ENCODE data around the gene CCDC7.
"Not testable (repeated sequence)": the region's sequence is repeated elsewhere in the genome, so short reads cannot be mapped to it uniquely, and the experiment has no call there.

The CCDC7 gene

DNA sequence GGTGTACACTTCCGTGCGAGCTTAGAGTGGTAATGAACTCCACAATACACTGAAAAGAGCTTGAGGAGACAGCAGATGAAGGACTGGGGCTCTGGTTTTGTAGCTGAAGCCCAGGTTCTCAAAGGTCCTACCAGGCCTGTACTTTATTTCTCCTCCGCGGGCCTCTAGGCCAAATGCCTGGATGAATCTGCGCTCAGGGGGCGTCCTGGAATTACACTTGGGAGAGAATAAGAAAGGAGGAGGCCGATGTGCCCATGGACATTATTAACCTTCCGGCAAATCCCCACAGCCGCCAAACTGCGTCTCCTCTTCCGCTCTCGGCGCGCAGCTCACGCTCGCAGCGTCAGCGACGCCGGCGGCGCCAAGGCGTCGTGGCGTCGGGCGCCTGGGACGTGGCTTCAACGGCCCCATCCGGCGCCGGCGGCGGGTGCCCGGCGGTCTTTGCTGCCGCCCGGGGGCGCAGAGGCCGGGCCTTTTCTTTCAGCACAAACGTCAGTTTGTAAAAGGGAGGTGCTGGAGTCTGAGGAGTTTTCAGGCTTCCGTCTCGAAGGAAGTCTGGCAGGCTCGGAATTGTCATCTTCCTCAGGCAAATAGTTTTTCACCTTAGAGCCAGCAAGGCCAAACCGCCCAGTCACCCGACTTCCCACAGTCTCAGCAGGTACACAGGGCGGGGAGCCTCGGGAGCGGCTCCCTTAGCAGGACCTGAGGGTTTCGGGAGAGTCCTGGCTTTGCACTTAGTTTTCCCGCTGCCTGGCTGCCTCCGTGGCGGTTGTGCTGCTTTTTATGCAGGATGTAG is at the start of gene CCDC7:
TSS of gene CCDC7 (plus strand) at position 401 of the 796 bp plus-strand sequence. CDS start 5,503 bp downstream, outside the sequence.
- peak; percentile 87 for DNase-seq (ENCODE audit: low spot score)

DNA sequence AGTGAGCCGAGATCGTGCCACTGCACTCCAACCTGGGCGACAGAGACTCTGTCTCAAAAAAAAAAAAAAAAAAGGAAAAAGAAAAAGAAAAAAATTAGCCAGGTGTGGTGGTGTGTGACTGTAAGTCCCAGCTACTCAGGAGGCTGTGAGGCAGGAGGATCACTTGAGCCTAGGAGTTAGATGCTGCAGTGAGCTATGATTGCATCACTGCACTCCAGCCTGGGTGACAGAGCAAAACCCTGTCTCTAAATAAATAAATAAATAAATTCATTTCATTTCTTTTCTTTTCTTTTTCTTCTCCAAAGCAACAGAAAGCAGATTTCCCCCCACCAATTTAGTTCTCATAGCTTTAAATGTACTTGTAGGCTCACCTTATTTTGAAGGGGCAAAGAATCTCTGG is 48.8 kb upstream of the CCDC7 start:
- not testable (repeated sequence) for DNase-seq (ENCODE audit: low spot score)

DNA sequence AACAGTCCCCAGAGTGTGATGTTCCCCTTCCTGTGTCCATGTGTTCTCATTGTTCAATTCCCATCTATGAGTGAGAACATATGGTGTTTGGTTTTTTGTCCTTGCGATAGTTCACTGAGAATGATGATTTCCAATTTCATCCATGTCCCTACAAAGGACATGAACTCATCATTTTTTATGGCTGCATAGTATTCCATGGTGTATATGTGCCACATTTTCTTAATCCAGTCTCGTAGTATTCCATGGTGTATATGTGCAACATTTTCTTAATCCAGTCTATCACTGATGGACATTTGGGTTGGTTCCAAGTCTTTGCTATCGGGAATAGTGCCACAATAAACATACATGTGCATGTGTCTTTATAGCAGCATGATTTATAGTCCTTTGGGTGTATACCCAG is 46.2 kb upstream of the CCDC7 start:
- not testable (repeated sequence) for DNase-seq (ENCODE audit: low spot score)

DNA sequence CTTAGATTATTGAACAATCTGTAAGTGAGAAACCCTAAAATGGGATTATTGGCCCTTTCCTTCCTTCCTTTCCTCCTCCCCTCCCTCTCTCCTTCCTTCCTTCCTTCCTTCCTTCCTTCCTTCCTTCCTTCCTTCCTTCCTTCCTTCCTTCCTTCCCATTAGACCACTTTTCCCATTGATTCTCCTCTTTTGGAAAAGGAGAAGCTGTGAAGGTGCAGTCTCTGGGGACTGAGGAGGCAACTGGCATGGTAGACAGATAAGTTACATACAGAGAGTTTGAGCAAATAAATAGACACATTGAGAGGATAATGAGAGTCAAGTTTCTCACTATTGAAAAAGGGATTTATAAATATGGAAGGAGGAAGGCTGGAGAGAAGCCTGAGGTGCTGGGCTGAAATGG is 45.0 kb upstream of the CCDC7 start:
- DNase-seq (ENCODE audit: low spot score) = no peak

DNA sequence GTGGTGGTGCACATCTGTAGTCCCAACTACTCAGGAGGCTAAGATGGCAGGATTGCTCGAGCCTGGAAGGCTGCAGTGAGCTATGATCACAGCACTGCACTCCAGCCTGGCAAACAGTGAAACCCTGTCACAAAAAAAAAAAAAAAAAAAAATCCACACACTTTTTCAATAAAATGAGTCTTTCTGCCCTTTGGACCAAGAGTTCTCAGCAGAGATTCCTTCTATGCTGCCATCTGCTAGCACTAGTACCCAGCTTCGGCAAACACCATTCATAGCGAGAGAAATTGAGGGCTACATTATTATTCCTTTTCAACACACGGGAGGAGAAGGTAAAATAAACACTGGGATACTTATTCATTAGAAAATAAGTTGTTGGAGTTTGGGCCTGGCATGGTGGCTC is 43.4 kb upstream of the CCDC7 start:
- DNase-seq (ENCODE audit: low spot score) = no peak

DNA sequence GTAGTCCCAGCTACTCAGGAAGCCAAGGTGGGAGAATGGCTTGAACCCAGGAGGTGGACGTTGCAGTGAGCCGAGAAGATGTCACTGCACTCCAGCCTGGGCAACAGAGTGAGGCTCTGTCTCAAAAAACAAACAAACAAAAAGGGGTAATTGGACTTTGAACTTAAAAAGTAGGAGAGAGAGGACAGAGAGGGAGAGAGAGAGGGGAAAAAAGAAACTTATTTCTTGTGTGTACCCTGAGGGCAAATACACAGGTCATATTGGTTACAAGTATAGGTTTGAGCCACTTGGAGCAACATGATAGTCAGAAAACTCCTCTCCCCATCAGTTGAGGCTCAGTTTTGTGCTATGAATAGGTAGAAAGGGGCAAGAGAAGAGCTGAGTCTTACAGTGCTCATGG is 42.8 kb upstream of the CCDC7 start:
- DNase-seq (ENCODE audit: low spot score) = no peak

DNA sequence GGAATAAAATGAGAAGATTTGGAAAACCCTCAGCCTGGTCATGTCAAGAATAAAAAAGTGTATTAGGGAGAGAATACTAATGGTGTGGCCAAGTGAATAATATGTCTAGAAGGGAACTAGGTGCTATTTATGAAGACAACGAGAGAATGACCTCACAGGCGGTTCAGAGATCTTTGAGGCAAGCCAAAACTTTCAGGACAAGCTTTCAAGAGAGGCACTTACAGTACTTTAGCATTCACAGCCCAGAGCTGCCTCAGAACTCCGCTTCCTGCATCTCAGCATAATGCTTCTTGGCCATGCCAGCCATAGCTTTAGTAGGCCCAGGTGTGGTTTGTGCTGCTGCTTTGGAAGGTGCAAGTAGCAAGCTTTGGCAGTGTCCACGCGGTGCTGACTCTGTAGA is 37.2 kb upstream of the CCDC7 start:
- DNase-seq (ENCODE audit: low spot score) = no peak

DNA sequence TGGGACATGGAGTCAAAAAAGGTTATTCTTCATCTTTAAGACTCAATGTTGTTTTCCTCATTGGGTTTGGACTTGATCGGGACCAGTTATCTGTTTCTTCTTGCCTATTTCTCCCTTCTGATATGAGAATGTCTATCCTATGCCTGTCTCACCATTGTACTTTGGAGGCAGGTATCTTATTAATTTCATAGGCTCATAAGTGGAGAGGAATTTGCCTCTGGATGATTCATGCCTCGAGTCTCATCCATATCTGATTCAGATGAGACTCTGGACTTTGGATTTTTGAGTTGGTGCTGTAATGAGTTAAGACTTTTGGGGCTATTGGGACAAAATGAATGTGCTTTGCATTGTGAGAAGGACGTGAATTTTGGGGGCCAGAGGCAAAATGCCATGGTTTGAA is 36.2 kb upstream of the CCDC7 start:
- no peak for DNase-seq (ENCODE audit: low spot score)

DNA sequence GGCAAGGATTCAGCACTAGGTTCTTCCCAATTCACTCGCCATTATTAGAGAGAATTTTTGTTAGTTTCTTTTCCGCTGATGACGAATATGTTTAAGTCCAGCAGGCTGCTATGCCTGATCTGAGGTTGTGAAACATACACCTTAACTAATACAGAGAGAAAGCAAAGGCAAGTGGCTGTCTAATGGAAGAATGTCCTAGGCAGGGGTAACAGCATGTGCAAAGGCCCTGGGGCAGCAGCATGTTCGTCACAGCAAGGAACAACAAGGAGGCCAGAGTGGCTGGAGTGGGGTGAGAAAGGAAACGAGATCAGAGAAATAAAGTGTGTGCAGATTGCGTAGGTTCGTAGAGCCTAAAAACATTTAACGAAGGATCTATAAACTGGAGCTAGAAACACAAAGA is 35.4 kb upstream of the CCDC7 start:
- DNase-seq (ENCODE audit: low spot score) = no peak

DNA sequence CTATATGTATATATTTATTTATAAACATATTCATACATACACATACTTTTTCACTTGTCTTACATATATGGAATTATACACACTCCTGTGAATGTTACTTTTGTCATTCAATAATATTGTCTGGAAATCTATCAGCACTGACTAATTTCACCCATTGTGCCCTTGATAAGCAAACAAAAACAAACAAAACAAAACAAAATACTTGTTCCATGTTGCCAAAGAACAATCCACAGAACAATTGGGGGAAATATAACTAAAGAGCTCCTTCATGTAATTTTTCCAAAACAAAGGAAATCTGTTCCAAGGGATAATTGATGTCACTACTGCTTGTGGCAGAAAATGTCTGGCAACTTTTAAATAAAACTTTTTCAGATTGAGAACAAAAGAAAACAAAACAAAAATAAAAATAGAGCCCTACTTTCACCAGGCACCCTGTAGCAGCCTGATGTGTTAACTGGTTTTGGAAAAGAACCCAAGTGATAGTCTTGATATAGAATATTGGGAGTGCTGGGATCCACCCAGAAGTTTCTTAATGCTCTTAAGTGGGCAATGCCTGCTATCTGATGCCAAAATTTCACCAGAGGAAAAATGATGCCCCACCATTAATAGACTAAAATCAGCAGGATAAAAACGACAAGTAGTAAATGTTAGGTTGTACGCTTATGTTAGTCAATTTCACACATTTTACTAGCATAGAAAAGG is 34.0 kb upstream of the CCDC7 start:
- no peak for DNase-seq (ENCODE audit: low spot score)

DNA sequence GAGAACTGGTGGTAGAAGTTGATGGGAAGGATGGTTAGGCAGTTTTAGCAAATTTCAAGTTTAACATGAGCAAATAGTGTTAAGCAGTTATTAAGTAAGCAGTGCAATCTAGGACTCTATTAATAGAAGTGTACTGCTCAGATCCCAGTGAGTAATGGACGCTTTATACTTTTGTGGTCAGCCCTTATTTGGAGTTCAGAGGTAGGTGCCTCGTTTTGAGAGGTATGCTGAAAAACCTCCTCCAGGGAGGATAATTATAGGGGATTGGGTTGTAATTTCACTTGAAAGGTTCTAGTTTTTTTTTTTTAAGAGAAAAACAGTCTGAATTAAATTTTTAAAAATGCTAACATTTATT is 33.5 kb upstream of the CCDC7 start:
- DNase-seq (ENCODE audit: low spot score) = no peak

DNA sequence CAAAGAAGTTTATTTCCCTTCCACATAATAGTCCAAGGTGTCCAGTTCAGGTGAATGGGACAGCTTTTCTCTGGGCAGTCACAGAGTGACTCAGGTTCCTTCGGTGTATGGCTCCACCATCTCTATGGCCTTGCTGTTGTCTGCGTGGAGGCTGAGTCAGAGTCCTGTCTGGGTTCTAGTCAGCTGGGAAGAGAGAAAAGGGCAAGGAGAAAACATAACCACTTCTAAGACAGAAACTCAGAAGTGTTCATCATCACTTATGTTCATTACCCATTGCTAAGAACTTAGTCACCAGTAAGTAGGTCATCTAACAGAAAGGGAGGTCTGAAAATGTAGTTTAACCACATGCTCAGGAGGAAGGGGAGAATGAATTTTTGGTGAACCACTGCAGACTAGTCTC is 32.4 kb upstream of the CCDC7 start:
- DNase-seq (ENCODE audit: low spot score) = no peak

DNA sequence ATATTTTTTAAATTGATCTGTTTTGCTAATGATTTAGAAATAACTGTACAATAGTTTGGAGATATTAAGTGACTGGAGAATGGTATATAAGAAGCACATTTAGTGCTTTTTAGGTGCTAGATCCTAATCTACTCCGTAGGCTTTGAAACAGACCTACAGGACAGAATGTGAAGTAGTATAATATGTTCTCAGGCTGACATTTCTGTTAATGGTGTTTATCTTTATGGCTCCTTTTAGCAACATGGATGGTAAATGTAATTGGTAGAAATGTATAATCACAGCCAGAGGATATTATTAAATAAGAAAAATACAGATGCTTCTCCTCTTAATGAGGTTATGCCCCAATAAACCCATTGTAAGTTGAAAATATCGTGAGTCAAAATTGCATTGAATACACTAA is 30.6 kb upstream of the CCDC7 start:
- no peak for DNase-seq (ENCODE audit: low spot score)

DNA sequence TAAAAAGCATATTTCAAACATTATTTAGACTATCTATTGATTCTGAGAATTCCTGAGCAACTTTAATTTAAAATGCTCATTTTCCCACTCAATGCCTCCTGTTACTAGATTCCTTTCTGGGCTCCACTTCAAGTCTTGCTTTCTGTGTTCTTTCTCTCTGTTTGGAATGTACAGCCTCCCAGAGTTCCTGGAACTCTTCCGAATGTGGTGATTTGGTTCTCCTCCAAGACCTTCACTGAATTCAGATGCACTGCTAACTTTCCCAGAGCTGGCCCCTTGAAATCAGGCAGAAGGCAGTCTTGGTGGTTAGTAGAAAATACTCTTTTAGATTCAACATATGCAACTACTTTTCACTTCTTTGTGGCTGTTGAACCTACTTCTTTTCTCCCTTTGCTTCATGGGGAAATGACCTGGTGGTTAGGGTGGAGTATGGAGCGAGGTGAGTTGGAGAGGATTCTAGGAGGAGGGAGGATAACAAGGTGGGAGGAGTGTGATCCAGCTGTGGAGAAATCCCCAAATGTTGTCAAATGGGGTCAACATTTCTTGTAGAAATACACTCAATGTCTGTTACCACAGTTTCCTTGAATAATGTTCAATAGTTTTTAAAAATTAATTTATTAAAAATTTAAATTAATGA is 27.9 kb upstream of the CCDC7 start:
- DNase-seq (ENCODE audit: low spot score) = no peak

DNA sequence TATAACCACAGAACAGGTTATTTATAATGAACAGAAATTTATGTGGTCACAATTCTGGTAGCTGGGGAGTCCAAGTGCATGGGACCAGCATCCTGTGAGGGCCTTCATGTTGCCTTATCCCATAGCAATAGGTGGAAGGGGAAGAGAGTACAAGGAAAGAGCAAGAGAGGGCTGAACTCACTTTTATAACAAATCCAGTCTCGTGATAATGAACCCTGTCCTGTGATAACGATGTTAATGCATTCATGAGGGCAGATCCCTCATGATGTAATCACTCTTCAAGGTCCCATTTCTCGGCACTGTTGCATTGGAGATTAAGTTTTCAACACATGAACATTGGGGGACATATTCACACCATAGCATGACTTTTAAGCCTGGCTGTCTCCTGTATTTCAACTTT is 27.4 kb upstream of the CCDC7 start:
- no peak for DNase-seq (ENCODE audit: low spot score)

DNA sequence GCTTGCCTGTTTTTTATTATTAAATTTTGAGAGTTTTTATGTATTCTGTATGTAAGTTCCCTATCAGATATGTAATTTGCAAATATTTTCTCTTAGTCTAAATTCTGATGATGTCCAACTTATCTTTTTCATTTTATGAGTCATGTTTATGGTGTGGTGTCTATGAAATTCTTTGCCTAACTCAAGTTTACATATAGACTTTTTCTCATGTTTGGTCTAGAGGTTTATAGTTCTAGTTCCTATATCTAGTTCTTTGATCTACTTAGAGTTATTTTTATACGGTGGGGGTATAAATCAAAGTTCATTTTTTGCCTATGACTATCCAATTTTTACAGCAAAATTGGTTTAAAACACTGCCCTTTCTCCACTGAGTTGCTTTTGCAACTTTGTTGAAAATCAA is 26.3 kb upstream of the CCDC7 start:
- no peak for DNase-seq (ENCODE audit: low spot score)

DNA sequence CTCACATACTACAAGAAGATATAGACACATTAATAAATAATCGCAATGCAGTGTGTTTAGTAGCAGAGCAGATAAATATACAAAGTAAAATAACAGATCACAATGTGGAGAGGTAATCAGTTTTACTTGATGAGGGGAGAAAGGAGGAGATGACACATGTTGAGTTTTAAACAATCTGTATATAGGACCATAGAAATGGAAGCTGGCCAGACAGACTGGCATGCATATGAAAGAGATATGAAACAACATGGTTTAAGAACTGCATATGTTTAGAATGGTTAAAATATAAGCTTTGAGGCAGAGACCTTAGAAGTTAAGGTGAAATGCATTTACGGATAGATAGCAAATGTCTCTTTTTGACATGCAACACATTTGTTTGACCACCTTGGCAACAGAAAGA is 19.8 kb upstream of the CCDC7 start:
- DNase-seq (ENCODE audit: low spot score) = no peak

DNA sequence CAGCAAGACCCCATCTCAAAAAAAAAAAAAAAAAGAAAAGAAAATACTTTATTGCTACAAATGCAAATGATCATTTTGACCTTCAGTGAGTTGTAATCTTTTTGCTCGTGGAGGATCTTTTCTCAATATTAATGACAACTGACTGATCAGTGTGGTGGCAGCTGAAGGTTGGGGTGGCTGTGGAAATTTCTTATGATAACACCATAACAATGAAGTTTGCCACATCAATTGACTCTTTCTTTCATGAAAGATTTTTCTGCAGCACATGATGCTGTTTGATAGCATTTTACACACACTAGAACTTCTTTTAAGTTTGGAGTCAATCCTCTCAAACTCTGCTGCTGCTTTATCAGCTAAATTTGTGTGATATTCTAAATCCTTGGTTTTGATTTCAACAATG is 12.4 kb upstream of the CCDC7 start:
- DNase-seq (ENCODE audit: low spot score) = no peak

DNA sequence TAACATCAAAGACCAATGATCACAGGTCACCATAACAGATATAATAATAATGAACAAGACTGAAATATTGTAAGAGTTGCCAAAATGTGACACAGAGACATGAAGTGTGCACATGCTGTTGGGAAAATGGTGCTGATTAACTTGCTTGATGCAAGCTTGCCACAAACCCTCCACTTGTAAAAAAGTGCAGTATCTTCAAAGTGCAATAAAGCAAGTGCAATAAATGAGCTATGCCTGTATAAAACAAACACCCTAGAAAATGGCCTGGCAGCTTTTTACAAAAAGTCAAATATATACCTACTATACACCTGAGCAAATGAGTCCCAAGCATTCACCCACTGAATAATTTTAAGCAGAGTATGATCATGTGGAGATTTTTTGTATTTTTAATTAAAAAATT is 9.7 kb upstream of the CCDC7 start:
- DNase-seq (ENCODE audit: low spot score) = no peak

DNA sequence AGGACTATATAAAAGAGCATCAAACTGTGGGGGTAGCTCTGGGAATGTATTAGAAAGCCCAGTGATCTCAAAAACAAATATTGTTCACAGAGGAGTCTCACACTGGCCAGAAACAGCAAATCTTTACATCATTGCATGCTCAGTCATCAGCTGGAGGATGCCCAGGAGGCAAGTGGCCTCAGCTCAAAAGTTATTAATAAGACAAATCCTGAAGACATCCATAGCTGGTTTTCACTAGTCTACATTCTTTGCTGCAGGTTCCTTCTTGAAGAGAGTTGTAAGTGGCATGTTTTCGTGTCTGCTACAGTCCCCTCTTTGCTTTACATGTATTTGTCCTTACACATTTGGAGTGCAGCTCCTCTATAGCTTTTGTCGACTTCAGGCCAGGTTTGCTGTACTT is 8.6 kb upstream of the CCDC7 start:
- DNase-seq (ENCODE audit: low spot score) = no peak

DNA sequence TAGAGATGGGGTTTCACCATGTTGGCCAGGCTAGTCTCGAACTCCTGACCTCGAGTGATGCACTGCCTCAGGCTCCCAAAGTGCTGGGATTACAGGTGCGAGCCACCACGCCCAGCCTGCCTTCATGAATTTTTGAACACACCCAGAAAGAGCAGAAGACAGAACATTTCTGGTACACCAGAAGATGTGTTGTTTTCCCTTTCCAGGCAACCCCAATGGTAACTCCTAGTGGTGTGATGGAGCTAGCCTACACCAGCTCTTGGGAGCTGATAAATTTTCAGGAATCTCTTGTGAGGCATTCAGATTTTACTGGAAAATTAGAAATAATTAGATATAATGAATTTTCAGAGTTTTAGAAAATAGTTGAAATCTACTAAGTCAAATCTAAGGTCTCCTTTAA is 904 bp upstream of the CCDC7 start:
- DNase-seq (ENCODE audit: low spot score) = no peak

DNA sequence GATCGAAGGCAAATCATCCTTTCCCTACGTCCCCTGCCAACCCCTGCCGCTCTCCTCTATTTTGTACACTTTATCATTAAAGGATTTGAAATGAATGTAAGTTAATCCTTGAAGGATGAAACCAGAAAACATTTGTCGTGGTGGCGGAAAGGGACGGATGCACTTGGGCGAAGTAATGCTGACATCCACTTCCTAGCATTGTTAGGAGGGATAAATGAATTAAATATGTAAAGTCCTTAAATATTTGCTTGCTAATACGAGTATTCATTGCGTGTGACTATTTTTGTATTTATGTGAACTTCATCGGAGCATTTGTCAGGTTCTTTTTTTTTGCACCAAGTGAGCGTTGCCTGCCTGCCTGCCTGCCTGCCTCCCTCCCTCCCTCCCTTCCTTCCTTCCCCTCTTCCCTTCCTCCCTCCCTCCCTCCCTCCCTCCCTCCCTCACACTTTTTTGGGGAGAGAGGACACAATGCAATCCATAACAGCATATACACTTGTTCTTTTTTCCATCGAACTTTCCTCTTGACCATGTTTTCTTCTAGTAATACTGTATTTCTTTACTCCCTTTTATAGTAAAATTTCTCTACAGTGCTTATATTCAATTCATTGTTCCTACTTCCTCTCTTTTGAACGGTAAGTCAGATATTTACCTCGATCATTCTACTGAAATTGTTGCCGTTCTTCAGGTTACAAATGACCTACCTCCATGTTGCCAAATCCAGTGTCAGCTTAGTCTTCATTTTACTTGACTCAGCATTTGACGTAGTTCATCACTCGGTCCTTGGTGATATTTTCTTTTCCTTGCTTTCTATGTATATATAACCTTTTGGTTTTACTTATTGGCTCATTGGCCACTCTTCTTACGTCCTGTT is 831 bp downstream of the CCDC7 start:
- DNase-seq (ENCODE audit: low spot score) = peak; percentile 12
